Natural killer cell treated with Interleukin-12 subunit alpha and Interleukin-12 subunit beta and Interleukin-15 and Interleukin-18, amount 100 ng/mL, for 72 hours (primary cell): ENCODE data around the gene SLC17A7. TPM values are rescaled to one million over a fixed set of nuclear protein-coding genes. Genes with fewer than 3 reads are reported as not detected.
A peak's percentile ranks its signal among the peaks of the same experiment; 100 is the strongest.

ENCODE experiments used
- ATAC-seq, 2 donors: fragments of 150-1000 bp; cut with Tn5 transposase in 1 of 2; sonication (Bioruptor Pico), chemical (Tn5 transposase) in 1 of 2; 2 replicates each; pipeline ENCODE4 v1.10.0; 2021
- DNase-seq: peaks from one replicate; pipeline ENCODE4 v3.0.0; 2022; ENCODE audit warnings: low spot score
- H3K27ac Mint-ChIP-seq, 2 donors: 1 replicate in 1 of 2; 2 replicates in 1 of 2; pipeline ENCODE4 v1.8.0; 2022; ENCODE audit warnings: mixed read lengths in 2 of 2, mild to moderate bottlenecking in 1 of 2, moderate library complexity in 1 of 2
- H3K27me3 Mint-ChIP-seq, 2 donors: 1 replicate in 1 of 2; 2 replicates in 1 of 2; pipeline ENCODE4 v1.8.0; 2022; ENCODE audit warnings: mixed read lengths in 2 of 2
- H3K36me3 Mint-ChIP-seq: one replicate; pipeline ENCODE4 v1.8.0; 2022; ENCODE audit warnings: mixed read lengths
- H3K4me1 Mint-ChIP-seq, 2 donors: 1 replicate in 1 of 2; 2 replicates in 1 of 2; pipeline ENCODE4 v1.8.0; 2022; ENCODE audit warnings: low read depth in 2 of 2, mixed read lengths in 2 of 2, mild to moderate bottlenecking in 1 of 2
- H3K4me3 Mint-ChIP-seq: one replicate; pipeline ENCODE4 v1.8.0; 2022; ENCODE audit warnings: mixed read lengths
- H3K9me3 Mint-ChIP-seq: 2 replicates; pipeline ENCODE4 v1.8.0; 2022; ENCODE audit warnings: mixed read lengths
- total RNA-seq, 2 donors: library from RNA; stranded (reverse); gene quantifications; one replicate each; pipeline ENCODE4 v1.2.3, GENCODE V29; 2022

Gene SLC17A7
- total RNA-seq, 2 donors from 2014 or later = not detected

GRCh38 chr19:49391581-49392399, 49.5 kb downstream of the SLC17A7 start:
- peak overlapping the region; percentile 5 for H3K27ac Mint-ChIP-seq
- H3K4me1 Mint-ChIP-seq = peaks cover 13 to 33% of the 10 kb centered on the region in 2 donors
- H3K27me3 Mint-ChIP-seq = peaks cover 3 to 7% of the 10 kb centered on the region in 2 donors
- ATAC-seq = peak; percentile 84 to 85
- DNase-seq = peak; percentile 82
- peak overlapping the region; percentile 4 for H3K4me3 Mint-ChIP-seq
- no peaks in the 10 kb centered on the region for H3K9me3 Mint-ChIP-seq
- no peaks in the 10 kb centered on the region for H3K36me3 Mint-ChIP-seq

- H3K9me3 Mint-ChIP-seq = no peaks in the 10 kb centered on the region
- no peak overlapping the region for H3K27ac Mint-ChIP-seq
- ATAC-seq = no peak
- H3K4me1 Mint-ChIP-seq = peaks cover 13 to 33% of the 10 kb centered on the region in 2 donors
- H3K27me3 Mint-ChIP-seq = peaks cover 3 to 7% of the 10 kb centered on the region in 2 donors
- DNase-seq = no peak
- H3K36me3 Mint-ChIP-seq = no peaks in the 10 kb centered on the region
- no peak overlapping the region for H3K4me3 Mint-ChIP-seq
Observed at GRCh38 chr19:49390929-49391359, 50.4 kb downstream of the SLC17A7 start.

- H3K4me1 Mint-ChIP-seq = peaks cover 13 to 33% of the 10 kb centered on the region in 2 donors
- ATAC-seq (no peak), DNase-seq (no peak)
- H3K27me3 Mint-ChIP-seq = peaks cover 3 to 7% of the 10 kb centered on the region in 2 donors
- no peak overlapping the region for H3K4me3 Mint-ChIP-seq
- H3K9me3 Mint-ChIP-seq = no peaks in the 10 kb centered on the region
- H3K36me3 Mint-ChIP-seq = no peaks in the 10 kb centered on the region
- H3K27ac Mint-ChIP-seq = no peak overlapping the region
Observed at GRCh38 chr19:49390131-49390928, 51.0 kb downstream of the SLC17A7 start.

GRCh38 chr19:49389406-49389805, 51.9 kb downstream of the SLC17A7 start:
- Mint-ChIP-seq H3K27me3 (peaks cover 3 to 7% of the 10 kb centered on the region in 2 donors), H3K4me3 (no peak overlapping the region), H3K36me3 (no peaks in the 10 kb centered on the region), H3K27ac (no peak overlapping the region), H3K9me3 (no peaks in the 10 kb centered on the region), H3K4me1 (peaks cover 13 to 33% of the 10 kb centered on the region in 2 donors)
- ATAC-seq = no peak
- DNase-seq = no peak

- peaks cover 13 to 33% of the 10 kb centered on the region in 2 donors for H3K4me1 Mint-ChIP-seq
- ATAC-seq = peak; percentile 83 to 86
Observed at GRCh38 chr19:49387936-49388372, 53.4 kb downstream of the SLC17A7 start, which contains the start of gene KASH5. Gene KASH5 (plus strand): TSS chr19:49388249. CDS start chr19:49390884, 2,635 bp downstream.

GRCh38 chr19:49383599-49383998, 57.7 kb downstream of the SLC17A7 start:
- Mint-ChIP-seq H3K4me1 (peaks cover 8 to 15% of the 10 kb centered on the region in 2 donors), H3K4me3 (no peak overlapping the region), H3K36me3 (peaks cover 6% of the 10 kb centered on the region), H3K27me3 (peaks cover 5 to 6% of the 10 kb centered on the region in 2 donors), H3K27ac (no peak overlapping the region), H3K9me3 (peaks cover 2% of the 10 kb centered on the region)
- ATAC-seq (no peak), DNase-seq (no peak)

More at GRCh38 chr19:49387936-49388372, 53.4 kb downstream of the SLC17A7 start, which contains the start of gene KASH5:
- DNase-seq = peak; percentile 85
- H3K9me3 Mint-ChIP-seq = no peaks in the 10 kb centered on the region
- peak within 1 kb of the TSS; percentile 67 for H3K4me3 Mint-ChIP-seq
- peak within 1 kb of the TSS; percentile 65 to 78 for H3K27ac Mint-ChIP-seq
- H3K36me3 Mint-ChIP-seq = no peaks in the 10 kb centered on the region
- H3K27me3 Mint-ChIP-seq = peaks cover 3 to 7% of the 10 kb centered on the region in 2 donors

- no peak for DNase-seq
- no peak for ATAC-seq
- Mint-ChIP-seq H3K36me3 (peaks cover 6% of the 10 kb centered on the region), H3K27me3 (peaks cover 5 to 6% of the 10 kb centered on the region in 2 donors), H3K4me1 (peaks cover 3 to 6% of the 10 kb centered on the region in 2 donors), H3K4me3 (no peak overlapping the region), H3K9me3 (peaks cover 2% of the 10 kb centered on the region), H3K27ac (no peak overlapping the region)
Observed at GRCh38 chr19:49382639-49383038, 58.7 kb downstream of the SLC17A7 start.

- no peak for ATAC-seq
- DNase-seq = no peak
- Mint-ChIP-seq H3K9me3 (peaks cover 2% of the 10 kb centered on the region), H3K27me3 (peaks cover 11 to 13% of the 10 kb centered on the region in 2 donors), H3K4me1 (no peaks in the 10 kb centered on the region), H3K36me3 (peaks cover 6% of the 10 kb centered on the region), H3K27ac (no peak overlapping the region), H3K4me3 (no peak overlapping the region)
Observed at GRCh38 chr19:49380391-49380790, 60.9 kb downstream of the SLC17A7 start.

Other genes with a start within 250 kb of the SLC17A7 start
- gene SLC6A16, start 116.3 kb downstream of the SLC17A7 start, total RNA-seq = 1 to 10 TPM; 4.2 to 5.3 TPM
- 100 to 1,000 TPM; 102 to 122 TPM for gene CD37, start 106.1 kb downstream of the SLC17A7 start, total RNA-seq
- gene TEAD2, start 79.1 kb downstream of the SLC17A7 start, total RNA-seq = not detected
- gene DKKL1, start 77.7 kb downstream of the SLC17A7 start, total RNA-seq = not detected
- gene KASH5, start 53.3 kb downstream of the SLC17A7 start, total RNA-seq = under 1 TPM in 1 of 2 donors, not detected in 1; 0.56 TPM
- gene PTH2, start 18.1 kb downstream of the SLC17A7 start, total RNA-seq = not detected
- not detected for gene GFY, start 16.1 kb downstream of the SLC17A7 start, total RNA-seq
- gene PIH1D1, start 10.3 kb upstream of the SLC17A7 start, total RNA-seq = 100 to 1,000 TPM; 110 to 170 TPM
- gene ALDH16A1, start 11.7 kb upstream of the SLC17A7 start, total RNA-seq = 10 to 100 TPM; 29.0 to 65.2 TPM
- 10 to 100 TPM; 33.5 to 80.4 TPM for gene FLT3LG, start 32.7 kb upstream of the SLC17A7 start, total RNA-seq
- 1,000 to 10,000 TPM; 1,861 to 2,042 TPM for gene RPL13A, start 46.1 kb upstream of the SLC17A7 start, total RNA-seq
- gene RPS11, start 54.9 kb upstream of the SLC17A7 start, total RNA-seq = 1,000 to 10,000 TPM; 1,165 to 1,334 TPM
- 1 to 10 TPM; 1.6 to 3.0 TPM for gene FCGRT, start 71.1 kb upstream of the SLC17A7 start, total RNA-seq
- gene RCN3, start 86.5 kb upstream of the SLC17A7 start, total RNA-seq = 1 to 10 TPM; 1.6 to 2.0 TPM
- 10 to 100 TPM; 70.6 to 75.2 TPM for gene NOSIP, start 139.0 kb upstream of the SLC17A7 start, total RNA-seq
- 1 to 10 TPM in 1 of 2 donors, under 1 TPM in 1; 0.81 to 1.5 TPM for gene PRRG2, start 139.8 kb upstream of the SLC17A7 start, total RNA-seq
- 10 to 100 TPM; 29.7 to 45.7 TPM for gene PRR12, start 149.7 kb upstream of the SLC17A7 start, total RNA-seq
- 10 to 100 TPM in 1 of 2 donors, 1 to 10 TPM in 1; 4.1 to 10.4 TPM for gene RRAS, start 198.6 kb upstream of the SLC17A7 start, total RNA-seq
- gene SCAF1, start 200.7 kb upstream of the SLC17A7 start, total RNA-seq = 100 to 1,000 TPM in 1 of 2 donors, 10 to 100 TPM in 1; 75.8 to 106 TPM
- gene IRF3, start 224.3 kb upstream of the SLC17A7 start, total RNA-seq = 100 to 1,000 TPM; 167 to 185 TPM
- gene BCL2L12, start 224.4 kb upstream of the SLC17A7 start, total RNA-seq = 10 to 100 TPM; 45.9 to 98.0 TPM
- gene PRMT1, start 235.7 kb upstream of the SLC17A7 start, total RNA-seq = 100 to 1,000 TPM; 268 to 457 TPM
- gene ADM5, start 248.1 kb upstream of the SLC17A7 start, total RNA-seq = 10 to 100 TPM in 1 of 2 donors, 1 to 10 TPM in 1; 5.7 to 18.5 TPM
- 1 to 10 TPM in 1 of 2 donors, under 1 TPM in 1; 0.52 to 2.7 TPM for gene CPT1C, start 249.6 kb upstream of the SLC17A7 start, total RNA-seq